Measurements from ENCODE around the gene ADIG.

The ADIG gene

GRCh38 chr20:38600057-38600456, 19.1 kb downstream of the ADIG start:
- no peak overlapping the region for H3K4me3 ChIP-seq (ENCODE audit: control insufficient read depth, low read depth, low read length)
- TF ChIP-seq CTCF (IDR thresholded peaks at IDR 0.05; ENCODE audit: control insufficient read depth, insufficient read depth, low read depth, low read length, missing control alignments), result no peak
- no peak for DNase-seq (ENCODE audit: low read depth)

DNA sequence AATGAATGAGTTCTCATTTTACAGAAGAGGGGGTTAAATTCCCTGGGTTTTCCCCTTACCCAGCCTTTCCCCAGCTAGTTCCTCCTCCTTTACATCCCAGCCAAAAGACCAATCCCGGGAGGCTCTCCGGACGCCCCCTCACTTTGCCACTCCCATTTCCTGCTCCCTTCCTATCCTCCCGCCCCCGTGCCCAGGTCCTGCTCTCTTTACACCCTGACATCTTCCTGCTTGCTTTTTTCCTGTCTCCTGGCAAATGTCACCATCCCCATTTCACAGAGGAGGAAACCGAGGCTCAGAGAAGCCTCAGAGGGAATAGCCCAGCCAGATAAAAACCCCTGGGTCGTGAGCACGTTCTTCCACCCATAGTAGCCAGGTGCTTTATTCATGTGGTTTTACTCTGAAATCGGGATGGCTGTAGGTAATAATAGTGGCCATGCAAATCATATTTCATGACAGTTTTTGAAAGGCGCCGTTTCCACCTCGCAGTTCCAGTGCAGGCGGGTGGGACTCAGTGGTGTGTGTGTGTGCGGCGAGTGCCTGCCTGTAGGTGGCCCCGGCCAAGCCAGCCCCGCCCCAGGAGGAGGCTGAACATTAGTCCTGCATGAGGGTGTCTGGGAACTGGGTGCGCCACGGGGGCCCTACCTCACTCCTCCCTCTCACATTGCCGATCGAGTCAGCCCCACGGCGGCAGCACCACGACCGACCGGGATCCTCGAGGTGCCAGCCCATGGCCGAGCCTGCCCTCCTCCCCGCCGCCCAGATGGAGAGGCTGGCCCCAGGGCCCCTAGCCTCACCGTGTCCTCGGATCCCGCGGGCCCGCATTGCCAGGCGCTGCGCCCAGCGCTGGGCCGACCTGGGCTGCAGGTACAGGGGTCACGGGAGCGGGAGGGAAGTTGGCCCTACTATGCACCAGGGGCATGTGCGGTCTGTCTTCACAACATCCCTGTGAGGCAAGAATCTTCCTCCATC, 20.5 kb downstream of the ADIG start, which contains the start of gene ARHGAP40:
TSS of gene ARHGAP40 (plus strand) at position 594 of the 969 bp plus-strand sequence.
- TF ChIP-seq CTCF (IDR thresholded peaks at IDR 0.05; ENCODE audit: control insufficient read depth, insufficient read depth, low read depth, low read length, missing control alignments), result peak; percentile 40
- no peak within 1 kb of the TSS; the same call in 1 of the 2 replicates for H3K4me3 ChIP-seq (ENCODE audit: control insufficient read depth, low read depth, low read length)
- no peak for DNase-seq (ENCODE audit: low read depth)

- DNase-seq (ENCODE audit: low read depth), result no peak
- H3K4me3 ChIP-seq (ENCODE audit: control insufficient read depth, low read depth, low read length), result no peak overlapping the region
Measured at GRCh38 chr20:38602185-38602581, 21.2 kb downstream of the ADIG start.

GRCh38 chr20:38603286-38603685, 22.3 kb downstream of the ADIG start:
- no peak for DNase-seq (ENCODE audit: low read depth)
- TF ChIP-seq CTCF (IDR thresholded peaks at IDR 0.05; ENCODE audit: control insufficient read depth, insufficient read depth, low read depth, low read length, missing control alignments), result no peak

More at GRCh38 chr20:38602185-38602581, 21.2 kb downstream of the ADIG start:
- TF ChIP-seq CTCF (IDR thresholded peaks at IDR 0.05; ENCODE audit: control insufficient read depth, insufficient read depth, low read depth, low read length, missing control alignments), result no peak

GRCh38 chr20:38604873-38605303, 23.9 kb downstream of the ADIG start:
- no peak for DNase-seq (ENCODE audit: low read depth)
- no peak for TF ChIP-seq CTCF (IDR thresholded peaks at IDR 0.05; ENCODE audit: control insufficient read depth, insufficient read depth, low read depth, low read length, missing control alignments)
- no peak overlapping the region for H3K4me3 ChIP-seq (ENCODE audit: control insufficient read depth, low read depth, low read length)

More at GRCh38 chr20:38603286-38603685, 22.3 kb downstream of the ADIG start:
- H3K4me3 ChIP-seq (ENCODE audit: control insufficient read depth, low read depth, low read length), result no peak overlapping the region

- TF ChIP-seq CTCF (IDR thresholded peaks at IDR 0.05; ENCODE audit: control insufficient read depth, insufficient read depth, low read depth, low read length, missing control alignments), result no peak
- no peak for DNase-seq (ENCODE audit: low read depth)
- H3K4me3 ChIP-seq (ENCODE audit: control insufficient read depth, low read depth, low read length), result no peak overlapping the region
Measured at GRCh38 chr20:38607351-38607750, 26.4 kb downstream of the ADIG start.

Measured in AG09309 (cell line).